ENCODE results near the gene CRELD2.

- TF ChIP-seq, protein P1, sequence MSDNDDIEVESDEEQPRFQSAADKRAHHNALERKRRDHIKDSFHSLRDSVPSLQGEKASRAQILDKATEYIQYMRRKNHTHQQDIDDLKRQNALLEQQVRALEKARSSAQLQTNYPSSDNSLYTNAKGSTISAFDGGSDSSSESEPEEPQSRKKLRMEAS (IDR thresholded peaks at IDR 0.05): no peak
- TF ChIP-seq, protein P2, sequence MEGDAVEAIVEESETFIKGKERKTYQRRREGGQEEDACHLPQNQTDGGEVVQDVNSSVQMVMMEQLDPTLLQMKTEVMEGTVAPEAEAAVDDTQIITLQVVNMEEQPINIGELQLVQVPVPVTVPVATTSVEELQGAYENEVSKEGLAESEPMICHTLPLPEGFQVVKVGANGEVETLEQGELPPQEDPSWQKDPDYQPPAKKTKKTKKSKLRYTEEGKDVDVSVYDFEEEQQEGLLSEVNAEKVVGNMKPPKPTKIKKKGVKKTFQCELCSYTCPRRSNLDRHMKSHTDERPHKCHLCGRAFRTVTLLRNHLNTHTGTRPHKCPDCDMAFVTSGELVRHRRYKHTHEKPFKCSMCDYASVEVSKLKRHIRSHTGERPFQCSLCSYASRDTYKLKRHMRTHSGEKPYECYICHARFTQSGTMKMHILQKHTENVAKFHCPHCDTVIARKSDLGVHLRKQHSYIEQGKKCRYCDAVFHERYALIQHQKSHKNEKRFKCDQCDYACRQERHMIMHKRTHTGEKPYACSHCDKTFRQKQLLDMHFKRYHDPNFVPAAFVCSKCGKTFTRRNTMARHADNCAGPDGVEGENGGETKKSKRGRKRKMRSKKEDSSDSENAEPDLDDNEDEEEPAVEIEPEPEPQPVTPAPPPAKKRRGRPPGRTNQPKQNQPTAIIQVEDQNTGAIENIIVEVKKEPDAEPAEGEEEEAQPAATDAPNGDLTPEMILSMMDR (IDR thresholded peaks at IDR 0.05; ENCODE audit: control extremely low read depth in 1 of 3, insufficient read depth in 1 of 3, low read depth in 1 of 3, low read length in 3 of 3): no peak
- no peak for TF ChIP-seq CREB1 (IDR thresholded peaks at IDR 0.05)
These were observed 15.9 kb downstream of the CRELD2 start for GRCh38 chr22:49934160-49934890.
